ACC112 (cell line): ENCODE results near the gene ZMIZ2.
A peak's percentile ranks its signal among the peaks of the same experiment; 100 is the strongest.

Experiments used
- H2AFZ ChIP-seq: fragments of 200-600 bp; sonication (generic); one replicate; pipeline ENCODE4 v1.6.0; 2017; ENCODE audit warnings: antibody characterized with exemption, low read length; ENCODE audit not compliant: unreplicated experiment
- H3K27ac ChIP-seq: fragments of 200-600 bp; sonication (generic); 2 replicates; pipeline ENCODE4 v1.5.1; 2014; ENCODE audit warnings: low read depth, mild to moderate bottlenecking, antibody characterized with exemption, low read length, moderate library complexity
- H3K27me3 ChIP-seq: fragments of 200-600 bp; sonication (generic); 2 replicates; pipeline ENCODE4 v1.6.1; 2014; ENCODE audit warnings: mild to moderate bottlenecking, antibody characterized with exemption, low read length, moderate library complexity, mixed read lengths; ENCODE audit not compliant: insufficient read depth
- H3K36me3 ChIP-seq: fragments of 200-600 bp; sonication (generic); 2 replicates; pipeline ENCODE4 v1.6.1; 2016; ENCODE audit warnings: mild to moderate bottlenecking, antibody characterized with exemption, low read length, moderate library complexity, mixed read lengths; ENCODE audit not compliant: insufficient read depth
- H3K4me1 ChIP-seq: fragments of 200-600 bp; sonication (generic); one replicate; pipeline ENCODE4 v1.6.1; 2016; ENCODE audit warnings: low read length, mixed read lengths; ENCODE audit not compliant: insufficient read depth, unreplicated experiment, control insufficient read depth
- H3K4me3 ChIP-seq: fragments of 200-600 bp; sonication (generic); 2 replicates; pipeline ENCODE4 v1.5.1; 2014; ENCODE audit warnings: mild to moderate bottlenecking, low read depth, low read length
- H3K79me2 ChIP-seq: fragments of 200-600 bp; sonication (generic); one replicate; pipeline ENCODE4 v1.6.0; 2016; ENCODE audit warnings: low read length; ENCODE audit not compliant: control insufficient read depth, unreplicated experiment, insufficient read depth

The ZMIZ2 gene

DNA sequence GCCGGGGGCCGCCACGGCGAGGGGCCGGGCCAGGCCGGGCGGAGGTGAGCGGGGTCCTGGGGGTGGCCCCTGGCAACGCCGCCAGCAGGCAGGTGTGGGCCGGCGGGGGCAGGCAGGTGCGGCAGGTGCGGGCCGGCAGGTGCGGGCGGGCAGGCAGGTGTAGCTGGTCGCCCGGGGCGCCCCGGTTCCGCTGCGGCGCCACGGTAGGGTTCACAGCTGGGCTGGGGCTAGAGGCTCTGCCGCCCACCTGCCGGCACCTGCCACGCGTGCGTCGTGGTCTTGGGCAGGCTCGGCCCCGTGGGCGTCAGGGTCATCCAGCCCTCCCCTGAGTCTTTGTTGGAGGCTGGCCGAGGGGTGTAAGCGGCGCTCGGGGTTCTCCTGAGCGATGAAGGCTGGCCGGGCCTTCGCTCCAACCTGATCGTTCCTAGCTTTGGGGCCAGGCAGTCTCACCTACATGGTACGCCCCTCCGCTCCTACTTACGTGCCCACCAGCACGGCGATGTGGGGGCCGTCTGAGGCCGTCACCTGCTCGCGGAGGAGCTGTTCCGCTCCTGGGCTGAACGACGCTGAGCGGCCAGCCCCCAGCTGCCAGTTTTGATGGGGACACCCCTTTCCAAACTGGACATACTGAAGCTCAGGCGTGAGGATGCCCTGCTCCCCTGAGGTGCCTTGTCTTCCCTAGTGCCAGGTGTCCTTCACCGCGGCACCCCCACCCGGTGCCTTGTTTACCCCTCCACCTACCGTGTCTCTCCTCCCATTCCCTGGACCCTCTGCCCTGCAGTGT is 493 bp downstream of the ZMIZ2 start:
- Histone ChIP-seq H3K79me2 (peaks cover 31% of the 10 kb centered on the region), H3K27ac (no peak overlapping the region), H3K4me1 (peaks cover 24% of the 10 kb centered on the region), H3K36me3 (no peaks in the 10 kb centered on the region), H3K27me3 (no peaks in the 10 kb centered on the region), H2AFZ (no peak overlapping the region), H3K4me3 (peak overlapping the region; percentile 78)

- H2AFZ ChIP-seq: no peak overlapping the region
- peaks cover 40% of the 10 kb centered on the region for H3K79me2 ChIP-seq
- no peaks in the 10 kb centered on the region for H3K36me3 ChIP-seq
- no peak overlapping the region for H3K27ac ChIP-seq
- H3K27me3 ChIP-seq: no peaks in the 10 kb centered on the region
- H3K4me3 ChIP-seq: peak overlapping the region; percentile 78
- peaks cover 24% of the 10 kb centered on the region for H3K4me1 ChIP-seq
Measured at GRCh38 chr7:44749992-44750391, 1.3 kb downstream of the ZMIZ2 start.

DNA sequence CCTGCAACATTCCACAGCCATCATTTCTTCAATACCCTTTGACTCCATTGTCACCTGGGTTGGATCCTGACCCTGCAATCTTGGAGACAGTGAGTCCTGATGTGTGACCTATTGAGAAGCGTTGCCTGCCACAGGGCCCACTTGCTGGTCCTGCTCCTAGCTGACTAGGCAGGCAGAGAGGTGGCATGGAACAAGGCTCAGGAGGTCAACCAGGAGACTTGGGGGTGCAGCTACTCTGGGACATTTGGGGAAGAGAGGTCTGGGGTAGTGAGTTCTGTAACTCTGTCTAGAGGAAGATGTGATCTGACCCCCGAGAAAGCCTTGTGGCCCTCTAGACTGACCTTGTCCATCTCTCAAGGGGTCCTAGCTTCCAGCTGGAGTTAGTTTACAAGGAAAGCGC is 1.8 kb downstream of the ZMIZ2 start:
- no peak overlapping the region for H2AFZ ChIP-seq
- H3K79me2 ChIP-seq: peaks cover 42% of the 10 kb centered on the region
- H3K36me3 ChIP-seq: no peaks in the 10 kb centered on the region
- peaks cover 24% of the 10 kb centered on the region for H3K4me1 ChIP-seq
- H3K27me3 ChIP-seq: no peaks in the 10 kb centered on the region
- no peak overlapping the region for H3K27ac ChIP-seq
- peak overlapping the region; percentile 78 for H3K4me3 ChIP-seq

DNA sequence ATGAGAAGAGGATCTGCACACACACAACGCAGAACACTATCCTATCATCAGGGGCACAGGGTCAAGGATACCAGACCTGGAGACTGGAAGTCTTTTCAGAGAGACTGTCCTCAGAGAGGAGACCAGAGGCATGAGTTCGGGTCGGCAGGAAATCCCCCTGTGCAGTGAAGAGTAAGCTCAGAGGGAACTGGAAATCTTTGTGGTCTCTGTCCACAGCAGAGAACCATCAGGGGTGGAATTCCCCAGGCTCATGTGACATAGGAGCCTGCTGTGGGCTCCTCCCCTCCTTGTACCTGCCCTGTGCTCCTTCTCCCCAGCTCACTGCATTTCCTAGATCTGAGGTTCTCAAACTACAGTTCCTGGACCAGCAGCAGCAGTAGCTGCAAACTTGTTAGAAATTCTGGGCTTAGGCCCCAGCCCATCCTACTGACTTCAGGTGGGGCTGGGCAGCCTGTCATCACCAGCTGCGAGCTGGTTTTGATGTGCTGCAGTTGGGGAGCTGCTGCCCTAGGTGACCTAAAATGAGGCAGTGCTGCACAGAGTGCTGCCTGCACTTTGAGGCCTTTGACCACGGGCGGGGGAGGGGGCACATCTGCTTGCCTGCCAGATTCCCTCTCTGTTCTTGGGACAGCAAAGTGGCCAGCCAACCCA is 2.4 kb downstream of the ZMIZ2 start:
- Histone ChIP-seq H3K79me2 (peaks cover 42% of the 10 kb centered on the region), H3K4me3 (peak overlapping the region; percentile 27), H3K36me3 (no peaks in the 10 kb centered on the region), H3K27ac (no peak overlapping the region), H2AFZ (no peak overlapping the region), H3K4me1 (peaks cover 24% of the 10 kb centered on the region), H3K27me3 (no peaks in the 10 kb centered on the region)

DNA sequence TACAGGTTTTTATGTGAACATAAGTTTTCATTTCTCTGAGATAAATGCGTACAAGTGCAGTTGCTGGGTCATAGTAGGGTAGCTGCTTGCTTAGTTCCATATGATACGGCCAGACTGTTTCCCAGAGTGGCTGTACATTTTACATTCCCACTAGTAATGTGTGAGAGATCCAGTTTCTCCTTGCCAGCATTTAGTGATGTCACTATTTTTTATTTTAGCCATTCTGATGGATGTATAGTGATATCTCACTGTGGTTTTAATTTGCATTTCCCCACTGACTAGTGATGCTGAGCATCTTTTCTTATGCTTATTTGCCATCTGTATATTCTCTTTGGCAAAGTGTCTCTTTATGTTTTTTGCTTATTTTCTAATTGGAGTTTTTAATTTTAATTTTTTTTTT is 4.2 kb downstream of the ZMIZ2 start:
- no peak overlapping the region for H3K27ac ChIP-seq
- no peak overlapping the region for H2AFZ ChIP-seq
- H3K4me3 ChIP-seq: no peak overlapping the region
- peaks cover 21% of the 10 kb centered on the region for H3K4me1 ChIP-seq
- H3K36me3 ChIP-seq: no peaks in the 10 kb centered on the region
- H3K27me3 ChIP-seq: no peaks in the 10 kb centered on the region
- H3K79me2 ChIP-seq: peaks cover 42% of the 10 kb centered on the region

- Histone ChIP-seq H3K4me1 (peaks cover 15% of the 10 kb centered on the region), H3K27ac (no peak overlapping the region), H3K79me2 (peaks cover 30% of the 10 kb centered on the region), H3K4me3 (no peak overlapping the region), H3K36me3 (no peaks in the 10 kb centered on the region), H3K27me3 (no peaks in the 10 kb centered on the region), H2AFZ (no peak overlapping the region)
Measured at GRCh38 chr7:44754802-44755697, 6.4 kb downstream of the ZMIZ2 start.

DNA sequence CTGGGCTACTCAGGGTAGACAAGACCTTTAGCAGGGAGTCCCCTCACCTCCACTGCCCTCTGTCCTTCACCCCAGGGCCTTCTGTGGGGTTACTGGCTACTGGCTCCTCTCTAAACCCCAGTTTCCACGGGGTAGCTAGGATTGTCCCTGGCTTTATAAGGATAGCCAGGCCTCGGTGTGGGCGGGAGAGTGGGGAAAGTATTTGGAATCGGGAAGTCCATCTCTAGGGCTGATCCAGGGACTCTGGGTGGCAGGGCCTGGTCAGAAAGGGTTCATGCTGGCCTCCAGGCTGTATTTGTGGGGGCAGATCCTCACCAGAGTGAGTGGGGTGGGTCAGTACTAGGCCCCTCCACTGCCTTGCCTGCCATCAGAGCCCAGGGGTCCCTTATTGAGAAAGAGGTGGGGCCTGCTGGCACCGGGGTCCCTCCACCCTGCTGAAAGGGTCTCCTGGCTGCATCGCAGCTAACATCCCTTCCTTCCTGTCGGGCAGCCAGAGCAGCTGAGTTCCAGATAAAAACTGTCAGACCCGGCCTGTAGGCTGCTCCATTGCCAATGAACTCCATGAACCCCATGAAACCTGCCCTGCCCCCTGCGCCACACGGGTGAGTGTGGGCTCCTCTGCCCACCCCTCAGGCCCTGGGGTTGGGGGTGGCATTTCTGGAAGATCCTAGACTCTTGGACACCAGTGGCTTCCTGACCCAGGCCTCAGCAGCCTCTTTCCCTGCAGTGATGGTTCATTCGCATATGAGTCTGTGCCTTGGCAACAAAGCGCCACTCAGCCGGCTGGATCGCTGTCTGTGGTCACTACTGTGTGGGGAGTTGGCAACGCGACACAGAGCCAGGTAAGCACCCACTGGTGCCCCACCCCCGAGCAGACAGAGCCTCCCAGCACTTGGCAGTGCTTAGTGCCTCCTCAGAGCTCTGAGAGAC is 7.3 kb downstream of the ZMIZ2 start:
- H3K4me1 ChIP-seq: peaks cover 7% of the 10 kb centered on the region
- no peaks in the 10 kb centered on the region; the same call in 1 of the 2 replicates for H3K36me3 ChIP-seq
- no peaks in the 10 kb centered on the region for H3K27me3 ChIP-seq
- peaks cover 20% of the 10 kb centered on the region for H3K79me2 ChIP-seq
- H3K4me3 ChIP-seq: no peak overlapping the region
- no peak overlapping the region for H2AFZ ChIP-seq
- H3K27ac ChIP-seq: no peak overlapping the region

DNA sequence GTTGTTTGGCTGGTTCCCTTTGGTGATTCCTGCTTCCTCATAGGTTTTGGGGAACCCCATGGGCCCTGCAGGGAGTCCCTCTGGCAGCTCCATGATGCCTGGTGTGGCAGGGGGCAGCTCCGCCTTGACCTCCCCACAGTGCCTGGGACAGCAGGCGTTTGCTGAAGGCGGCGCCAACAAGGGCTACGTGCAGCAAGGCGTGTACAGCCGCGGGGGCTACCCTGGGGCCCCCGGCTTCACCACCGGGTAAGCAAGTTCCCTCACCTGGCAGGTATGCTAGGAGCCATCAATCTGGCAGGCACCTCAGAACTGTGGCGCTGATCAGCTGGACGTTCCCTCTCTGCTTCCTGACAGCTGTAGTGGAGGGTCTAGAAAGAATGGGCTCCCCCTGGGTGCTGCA is 8.3 kb downstream of the ZMIZ2 start:
- H3K4me1 ChIP-seq: no peaks in the 10 kb centered on the region
- peaks cover 15% of the 10 kb centered on the region for H3K79me2 ChIP-seq
- no peaks in the 10 kb centered on the region; the same call in 1 of the 2 replicates for H3K36me3 ChIP-seq
- H3K27me3 ChIP-seq: no peaks in the 10 kb centered on the region
- no peak overlapping the region for H2AFZ ChIP-seq
- no peak overlapping the region for H3K27ac ChIP-seq
- no peak overlapping the region for H3K4me3 ChIP-seq

- no peaks in the 10 kb centered on the region for H3K27me3 ChIP-seq
- H3K4me1 ChIP-seq: no peaks in the 10 kb centered on the region
- H3K36me3 ChIP-seq: no peaks in the 10 kb centered on the region; the same call in 1 of the 2 replicates
- peaks cover 15% of the 10 kb centered on the region for H3K79me2 ChIP-seq
- H3K4me3 ChIP-seq: no peak overlapping the region
- H3K27ac ChIP-seq: no peak overlapping the region
- no peak overlapping the region for H2AFZ ChIP-seq
Measured at GRCh38 chr7:44757311-44757710, 8.7 kb downstream of the ZMIZ2 start.

DNA sequence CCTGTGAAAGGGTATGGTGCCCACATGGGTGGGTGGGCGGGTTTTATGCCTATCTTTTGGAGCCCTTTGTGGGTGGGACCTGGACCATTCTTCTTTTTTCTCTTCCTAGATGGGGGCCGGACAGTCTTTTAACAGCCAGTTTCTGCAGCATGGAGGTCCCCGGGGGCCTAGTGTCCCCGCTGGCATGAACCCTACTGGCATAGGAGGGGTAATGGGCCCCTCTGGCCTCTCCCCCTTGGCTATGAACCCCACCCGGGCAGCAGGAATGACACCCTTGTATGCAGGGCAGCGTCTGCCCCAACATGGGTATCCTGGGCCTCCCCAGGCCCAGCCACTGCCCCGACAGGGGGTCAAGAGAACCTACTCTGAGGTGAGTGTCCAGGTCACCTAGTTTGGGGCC is 9.1 kb downstream of the ZMIZ2 start:
- Histone ChIP-seq H3K4me3 (no peak overlapping the region), H3K36me3 (no peaks in the 10 kb centered on the region; the same call in 1 of the 2 replicates), H3K79me2 (peaks cover 13% of the 10 kb centered on the region), H2AFZ (no peak overlapping the region), H3K27me3 (no peaks in the 10 kb centered on the region), H3K27ac (no peak overlapping the region), H3K4me1 (no peaks in the 10 kb centered on the region)
